Epithelial cell of proximal tubule (primary cell): ENCODE measurements around the gene RNF208. TPM values are rescaled to one million over a fixed set of nuclear protein-coding genes. Genes with fewer than 3 reads are reported as not detected.
"Not testable (repeated sequence)": the region's sequence is repeated elsewhere in the genome, so short reads cannot be mapped to it uniquely, and the experiment has no call there.

ENCODE experiments used
- DNase-seq: peaks from one replicate; pipeline ENCODE4 v3.0.0-alpha.2; 2011; ENCODE audit warnings: low read depth
- H3K4me3 ChIP-seq: 2 replicates; pipeline ENCODE4 v1.5.1; 2011; ENCODE audit warnings: low read depth, mild to moderate bottlenecking, low read length
- CTCF ChIP-seq: conservative IDR thresholded peaks from 2 replicates; pipeline ENCODE4 v1.5.1; 2012; ENCODE audit warnings: low read depth, mild to moderate bottlenecking, low read length
- total RNA-seq: library from RNA; depleted of rRNA; stranded (reverse); fragments of >200 nt; gene quantifications from 2 replicates; pipeline ENCODE4 v1.2.3, GENCODE V29; 2015

RNF208 gene
- total RNA-seq, 1 donor from 2014 or later, result 1.5 TPM

DNA sequence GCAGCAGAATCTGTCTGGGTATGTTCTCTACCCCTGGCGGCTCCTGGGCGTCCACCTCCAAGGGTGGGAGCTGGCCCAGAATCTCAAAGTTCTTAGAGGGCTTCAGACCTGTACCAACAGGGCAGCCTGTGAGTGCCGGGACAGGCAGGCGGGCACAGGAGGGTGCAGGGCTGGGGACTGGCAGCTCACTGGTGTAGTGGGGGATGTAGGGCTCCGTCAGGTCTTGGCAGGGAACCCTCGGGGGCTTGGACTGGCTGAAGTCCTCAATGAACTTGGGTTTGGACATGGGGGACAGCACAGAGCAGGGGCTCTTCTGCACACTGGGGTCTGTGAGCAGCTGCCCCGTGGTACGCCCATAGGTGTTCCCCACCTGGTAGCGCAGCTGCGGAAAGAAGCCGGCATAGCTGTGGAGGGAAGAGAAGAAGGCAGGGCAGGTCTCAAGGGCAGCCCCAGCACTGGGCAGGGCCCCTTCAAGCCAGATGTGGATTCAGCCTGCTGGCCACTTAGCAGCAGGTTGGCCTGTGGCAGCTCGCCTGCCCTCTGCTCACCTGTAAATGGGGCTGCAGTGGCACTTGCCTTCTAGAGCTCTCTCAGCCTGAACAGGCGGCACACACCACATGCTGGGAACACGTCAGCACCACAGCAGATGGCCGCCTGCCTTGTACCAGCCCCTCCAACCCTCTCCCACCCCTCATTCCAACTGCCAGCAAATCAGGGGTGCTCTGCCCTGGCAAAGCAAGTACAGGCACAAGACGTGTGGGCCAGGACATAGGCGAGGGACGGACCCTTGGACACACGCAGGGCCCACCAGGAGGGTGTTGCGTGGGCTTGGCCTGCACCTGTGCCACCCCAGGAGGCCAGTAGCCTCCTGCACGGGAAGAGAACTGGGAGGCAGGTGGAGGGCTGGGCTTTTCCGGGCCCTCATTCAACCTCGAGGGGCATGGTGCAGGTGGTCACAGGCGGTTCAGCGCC lies 23.7 kb upstream of the RNF208 start:
- no peak for TF ChIP-seq CTCF
- no peak overlapping the region for H3K4me3 ChIP-seq
- no peak for DNase-seq

DNA sequence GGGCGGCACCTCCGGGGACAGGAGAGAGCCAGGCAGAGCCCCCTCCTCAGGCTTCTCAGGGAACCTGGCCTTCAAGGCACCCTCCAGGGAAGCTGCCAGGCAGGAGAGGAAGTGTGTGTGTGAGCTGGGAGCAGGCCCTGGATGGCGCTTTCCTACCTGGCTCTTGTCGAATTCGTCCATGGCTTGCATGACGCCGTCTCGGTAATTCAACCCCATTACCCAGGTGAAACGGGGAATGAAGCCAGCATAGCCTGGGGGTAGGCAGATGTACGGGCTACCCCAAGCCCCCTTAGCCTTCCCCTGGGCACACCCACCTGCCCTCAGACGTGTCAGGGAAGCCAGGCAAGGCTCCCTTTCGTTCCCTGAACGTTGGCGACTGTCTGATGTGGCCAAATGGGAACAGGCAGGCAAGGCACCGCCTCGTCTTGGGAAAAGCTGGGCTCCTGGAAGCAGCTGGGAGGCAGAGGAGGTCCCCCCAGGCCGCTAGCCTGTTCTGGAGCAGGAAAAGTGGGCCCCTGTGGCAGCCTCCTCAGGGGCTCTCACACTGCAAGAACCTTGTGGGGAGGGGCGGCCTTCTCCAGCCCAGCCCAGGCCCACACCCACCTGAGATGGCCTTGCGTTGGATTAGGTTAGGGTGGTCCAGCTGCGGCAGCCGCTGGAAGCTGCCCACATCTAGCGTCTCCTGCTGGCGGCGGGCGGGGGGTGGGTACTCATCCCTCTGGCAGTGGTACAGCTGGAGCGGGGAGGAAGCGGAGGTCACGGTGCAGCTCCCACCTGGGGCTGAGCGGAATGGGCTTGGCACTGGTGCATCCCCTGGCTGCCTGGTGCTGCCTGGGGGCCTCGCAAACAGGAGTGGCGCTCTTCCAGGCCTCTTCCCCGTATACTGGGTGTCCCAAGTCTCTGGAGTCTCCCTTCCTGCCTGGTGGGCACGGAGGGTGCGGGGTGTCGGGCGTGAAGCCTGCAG lies 22.7 kb upstream of the RNF208 start:
- TF ChIP-seq CTCF, result no peak
- no peak overlapping the region for H3K4me3 ChIP-seq
- DNase-seq, result no peak

- peak; percentile 16 for TF ChIP-seq CTCF
- peak overlapping the region; percentile 93 for H3K4me3 ChIP-seq
- DNase-seq, result no peak
Observed at GRCh38 chr9:137243626-137244485, 21.8 kb upstream of the RNF208 start.

DNA sequence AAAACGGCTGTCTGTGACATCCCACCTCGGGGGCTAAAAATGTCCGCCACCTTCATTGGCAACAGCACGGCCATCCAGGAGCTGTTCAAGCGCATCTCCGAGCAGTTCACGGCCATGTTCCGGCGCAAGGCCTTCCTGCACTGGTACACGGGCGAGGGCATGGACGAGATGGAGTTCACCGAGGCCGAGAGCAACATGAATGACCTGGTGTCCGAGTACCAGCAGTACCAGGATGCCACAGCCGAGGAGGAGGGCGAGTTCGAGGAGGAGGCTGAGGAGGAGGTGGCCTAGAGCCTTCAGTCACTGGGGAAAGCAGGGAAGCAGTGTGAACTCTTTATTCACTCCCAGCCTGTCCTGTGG lies 21.2 kb upstream of the RNF208 start:
- H3K4me3 ChIP-seq, result peak overlapping the region; percentile 93
- DNase-seq, result not testable (repeated sequence)

- no peak for DNase-seq
- H3K4me3 ChIP-seq, result peak overlapping the region; percentile 93
- TF ChIP-seq CTCF, result no peak
Observed at GRCh38 chr9:137242269-137243203, 20.5 kb upstream of the RNF208 start.

GRCh38 chr9:137241490-137242268 lies 19.6 kb upstream of the RNF208 start:
- DNase-seq, result no peak
- no peak for TF ChIP-seq CTCF
- H3K4me3 ChIP-seq, result peak overlapping the region; percentile 93
